ENCODE results near the gene ZNF511.

Gene ZNF511

DNA sequence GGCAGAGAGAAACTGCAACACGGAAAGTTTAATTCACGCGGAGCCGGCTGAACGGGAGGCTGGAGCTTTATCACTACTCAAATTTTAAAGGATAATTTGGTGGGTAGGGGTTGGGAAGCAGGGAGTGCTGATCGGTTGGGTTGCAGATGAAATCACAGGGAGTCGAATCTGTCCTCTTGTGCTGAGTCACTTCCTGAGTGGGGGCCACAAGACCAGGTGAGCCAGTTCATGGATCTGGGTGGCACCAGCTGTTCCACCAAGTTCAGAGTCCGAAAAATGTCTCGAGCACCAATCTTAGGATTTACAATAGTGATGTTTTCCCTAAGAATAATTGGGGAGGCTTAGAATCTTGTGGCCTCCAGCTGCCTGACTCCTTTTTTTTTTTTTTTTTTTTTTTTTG, 34.8 kb downstream of the ZNF511 start:
- no peak overlapping the region for H3K4me3 ChIP-seq (ENCODE audit: low read length)
- no peak overlapping the region for H4K8ac ChIP-seq (ENCODE audit: low read depth, low read length)
- H3K4ac ChIP-seq (ENCODE audit: low read depth, low read length), result no peak overlapping the region
- no peak overlapping the region for H2AK5ac ChIP-seq (ENCODE audit: low read length)
- H3K4me2 ChIP-seq (ENCODE audit: low read length), result no peak overlapping the region
- H3K23ac ChIP-seq (ENCODE audit: low read length), result no peak overlapping the region
- H2BK5ac ChIP-seq (ENCODE audit: low read length), result no peak overlapping the region
- H3K27ac ChIP-seq (ENCODE audit: low read depth, low read length), result no peak overlapping the region
- H2BK15ac ChIP-seq (replicated peaks; ENCODE audit: low read depth), result no peak overlapping the region
- H2BK120ac ChIP-seq (ENCODE audit: low read depth, low read length), result no peak overlapping the region
- no peak for DNase-seq
- no CpG with 5 or more reads among the region's 9 CpGs for WGBS (ENCODE audit: extremely low coverage, insufficient coverage, low lambda C conversion rate)
- H3K36me3 ChIP-seq (ENCODE audit: control insufficient read depth, insufficient read depth, low read length), result no peaks in the 10 kb centered on the region
- no peak overlapping the region for H3K56ac ChIP-seq (ENCODE audit: low read length)
- H3K9ac ChIP-seq (ENCODE audit: low read length), result no peak overlapping the region
- no peaks in the 10 kb centered on the region for H3K79me1 ChIP-seq (ENCODE audit: low read length)
- H3K18ac ChIP-seq (ENCODE audit: low read length), result no peak overlapping the region
- no peak overlapping the region for H4K5ac ChIP-seq (ENCODE audit: low read length)
- no peaks in the 10 kb centered on the region for H3K27me3 ChIP-seq (ENCODE audit: insufficient read depth, low read length, poor library complexity)
- H3K79me2 ChIP-seq (ENCODE audit: control insufficient read depth, insufficient read depth, low read length), result no peaks in the 10 kb centered on the region
- H3K4me1 ChIP-seq (ENCODE audit: control insufficient read depth, low read depth, low read length), result no peaks in the 10 kb centered on the region

DNA sequence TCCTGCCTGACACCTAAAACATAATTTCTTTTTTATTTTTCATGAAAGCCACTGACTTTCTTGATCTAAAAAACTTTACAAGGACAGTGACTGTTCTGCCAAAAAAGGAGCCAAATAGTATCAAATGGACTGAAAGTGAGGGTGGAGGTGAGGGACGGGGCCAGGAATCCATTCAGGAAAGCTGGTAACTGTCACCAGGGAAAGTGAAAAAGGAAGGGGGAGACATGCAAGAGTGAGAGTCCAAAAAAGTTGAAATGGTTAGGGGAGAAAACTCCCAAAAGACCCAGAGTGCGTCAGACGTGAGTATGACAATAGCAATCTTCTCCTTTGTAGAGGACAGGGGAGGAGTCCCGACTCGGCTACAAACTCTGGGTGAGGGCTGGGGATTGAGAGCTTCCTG, 35.5 kb downstream of the ZNF511 start:
- Histone ChIP-seq H2AK5ac (ENCODE audit: low read length) (no peak overlapping the region), H3K79me1 (ENCODE audit: low read length) (no peaks in the 10 kb centered on the region), H3K23ac (ENCODE audit: low read length) (no peak overlapping the region), H4K5ac (ENCODE audit: low read length) (no peak overlapping the region), H2BK15ac (replicated peaks; ENCODE audit: low read depth) (no peak overlapping the region), H3K27me3 (ENCODE audit: insufficient read depth, low read length, poor library complexity) (no peaks in the 10 kb centered on the region), H3K18ac (ENCODE audit: low read length) (no peak overlapping the region), H3K56ac (ENCODE audit: low read length) (no peak overlapping the region), H3K4me2 (ENCODE audit: low read length) (no peak overlapping the region), H2BK120ac (ENCODE audit: low read depth, low read length) (no peak overlapping the region), H3K4me3 (ENCODE audit: low read length) (no peak overlapping the region), H2BK5ac (ENCODE audit: low read length) (no peak overlapping the region), H3K4ac (ENCODE audit: low read depth, low read length) (no peak overlapping the region), H3K79me2 (ENCODE audit: control insufficient read depth, insufficient read depth, low read length) (no peaks in the 10 kb centered on the region), H3K4me1 (ENCODE audit: control insufficient read depth, low read depth, low read length) (no peaks in the 10 kb centered on the region), H3K36me3 (ENCODE audit: control insufficient read depth, insufficient read depth, low read length) (no peaks in the 10 kb centered on the region), H3K27ac (ENCODE audit: low read depth, low read length) (no peak overlapping the region), H4K8ac (ENCODE audit: low read depth, low read length) (no peak overlapping the region), H3K9ac (ENCODE audit: low read length) (no peak overlapping the region)
- no peak for DNase-seq
- WGBS (ENCODE audit: extremely low coverage, insufficient coverage, low lambda C conversion rate), result no CpG with 5 or more reads among the region's 5 CpGs

DNA sequence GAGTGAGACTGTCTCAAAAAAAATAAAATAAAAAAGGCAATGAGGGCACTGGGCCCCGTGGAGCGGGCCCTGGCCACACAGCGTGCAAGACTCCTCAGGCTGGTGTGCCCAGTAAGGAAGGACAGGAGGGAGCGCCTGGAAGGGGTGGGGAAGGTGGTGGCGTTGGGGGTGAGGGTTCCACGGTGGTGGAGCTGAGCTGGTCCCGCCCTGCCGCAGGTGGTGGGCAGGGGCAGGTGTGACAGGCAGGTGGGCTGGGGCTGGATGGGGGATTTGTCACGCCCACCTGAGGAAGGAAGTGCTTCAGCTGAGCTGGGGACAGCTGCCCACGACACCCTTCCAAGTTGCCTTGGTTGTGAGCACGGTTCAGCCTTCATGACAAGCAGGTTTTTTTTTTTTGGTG, 37.7 kb downstream of the ZNF511 start:
- Histone ChIP-seq H3K56ac (ENCODE audit: low read length) (no peak overlapping the region), H3K4me2 (ENCODE audit: low read length) (no peak overlapping the region), H3K27ac (ENCODE audit: low read depth, low read length) (no peak overlapping the region), H3K79me1 (ENCODE audit: low read length) (no peaks in the 10 kb centered on the region), H3K23ac (ENCODE audit: low read length) (no peak overlapping the region), H2AK5ac (ENCODE audit: low read length) (no peak overlapping the region), H4K5ac (ENCODE audit: low read length) (no peak overlapping the region), H3K18ac (ENCODE audit: low read length) (no peak overlapping the region), H2BK15ac (replicated peaks; ENCODE audit: low read depth) (no peak overlapping the region), H2BK120ac (ENCODE audit: low read depth, low read length) (no peak overlapping the region), H3K4me3 (ENCODE audit: low read length) (no peak overlapping the region), H3K4ac (ENCODE audit: low read depth, low read length) (no peak overlapping the region), H4K8ac (ENCODE audit: low read depth, low read length) (no peak overlapping the region), H2BK5ac (ENCODE audit: low read length) (no peak overlapping the region), H3K4me1 (ENCODE audit: control insufficient read depth, low read depth, low read length) (no peaks in the 10 kb centered on the region), H3K36me3 (ENCODE audit: control insufficient read depth, insufficient read depth, low read length) (no peaks in the 10 kb centered on the region), H3K79me2 (ENCODE audit: control insufficient read depth, insufficient read depth, low read length) (no peaks in the 10 kb centered on the region), H3K27me3 (ENCODE audit: insufficient read depth, low read length, poor library complexity) (no peaks in the 10 kb centered on the region), H3K9ac (ENCODE audit: low read length) (no peak overlapping the region)
- no CpG with 5 or more reads among the region's 11 CpGs for WGBS (ENCODE audit: extremely low coverage, insufficient coverage, low lambda C conversion rate)
- DNase-seq, result no peak

DNA sequence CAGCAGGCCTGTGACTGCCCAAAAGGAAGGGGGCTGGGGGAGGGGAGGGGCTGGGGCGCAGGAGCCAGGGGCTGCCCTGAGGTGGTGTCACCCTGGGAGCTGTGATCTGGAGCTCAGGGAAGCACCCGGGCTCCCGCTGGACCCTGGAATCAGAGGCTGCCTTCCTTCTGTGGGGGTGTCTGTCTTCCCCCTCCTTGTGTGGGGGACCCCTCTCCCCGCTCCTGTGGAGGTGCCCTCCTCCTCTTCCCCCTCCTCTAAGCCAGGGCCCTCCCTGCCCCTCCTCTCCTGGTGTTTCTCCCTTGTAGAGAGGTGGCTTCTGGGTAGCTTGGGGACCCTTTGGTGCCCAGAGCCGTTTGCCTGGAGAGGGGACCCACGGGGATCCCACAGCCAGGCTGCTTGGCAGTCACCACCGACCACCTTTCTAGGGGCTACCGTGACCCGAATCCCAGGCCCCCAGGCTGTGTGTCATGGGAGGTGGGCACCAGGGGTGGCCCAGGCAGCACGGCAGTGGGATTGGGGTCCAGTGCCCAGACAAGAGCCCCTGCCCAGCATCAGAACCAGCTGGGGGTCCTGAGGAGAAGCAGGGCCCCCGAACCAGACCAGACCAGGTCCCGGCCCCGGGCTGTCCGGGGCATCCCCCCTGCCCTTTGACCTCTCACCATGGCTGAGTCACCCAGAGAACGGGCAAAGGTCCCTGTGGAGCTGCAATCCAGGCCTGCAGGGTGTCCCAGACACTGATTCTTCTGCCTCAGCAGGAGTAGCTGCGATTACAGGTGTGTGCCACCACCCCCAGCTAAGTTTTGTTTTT, 39.2 kb downstream of the ZNF511 start:
- H3K79me2 ChIP-seq (ENCODE audit: control insufficient read depth, insufficient read depth, low read length), result no peaks in the 10 kb centered on the region
- no peak overlapping the region for H3K18ac ChIP-seq (ENCODE audit: low read length)
- no peak overlapping the region for H3K4ac ChIP-seq (ENCODE audit: low read depth, low read length)
- H3K79me1 ChIP-seq (ENCODE audit: low read length), result no peaks in the 10 kb centered on the region
- H3K56ac ChIP-seq (ENCODE audit: low read length), result no peak overlapping the region
- H3K27ac ChIP-seq (ENCODE audit: low read depth, low read length), result no peak overlapping the region
- no peak overlapping the region for H4K5ac ChIP-seq (ENCODE audit: low read length)
- no peak for DNase-seq
- H3K4me3 ChIP-seq (ENCODE audit: low read length), result no peak overlapping the region
- no peak overlapping the region for H3K23ac ChIP-seq (ENCODE audit: low read length)
- no peak overlapping the region for H3K4me2 ChIP-seq (ENCODE audit: low read length)
- H4K8ac ChIP-seq (ENCODE audit: low read depth, low read length), result no peak overlapping the region
- H3K9ac ChIP-seq (ENCODE audit: low read length), result no peak overlapping the region
- no peak overlapping the region for H2AK5ac ChIP-seq (ENCODE audit: low read length)
- H3K4me1 ChIP-seq (ENCODE audit: control insufficient read depth, low read depth, low read length), result no peaks in the 10 kb centered on the region
- no peak overlapping the region for H2BK15ac ChIP-seq (replicated peaks; ENCODE audit: low read depth)
- no peaks in the 10 kb centered on the region for H3K27me3 ChIP-seq (ENCODE audit: insufficient read depth, low read length, poor library complexity)
- WGBS (ENCODE audit: extremely low coverage, insufficient coverage, low lambda C conversion rate), result no CpG with 5 or more reads among the region's 16 CpGs
- no peaks in the 10 kb centered on the region for H3K36me3 ChIP-seq (ENCODE audit: control insufficient read depth, insufficient read depth, low read length)
- H2BK5ac ChIP-seq (ENCODE audit: low read length), result no peak overlapping the region
- H2BK120ac ChIP-seq (ENCODE audit: low read depth, low read length), result no peak overlapping the region

DNA sequence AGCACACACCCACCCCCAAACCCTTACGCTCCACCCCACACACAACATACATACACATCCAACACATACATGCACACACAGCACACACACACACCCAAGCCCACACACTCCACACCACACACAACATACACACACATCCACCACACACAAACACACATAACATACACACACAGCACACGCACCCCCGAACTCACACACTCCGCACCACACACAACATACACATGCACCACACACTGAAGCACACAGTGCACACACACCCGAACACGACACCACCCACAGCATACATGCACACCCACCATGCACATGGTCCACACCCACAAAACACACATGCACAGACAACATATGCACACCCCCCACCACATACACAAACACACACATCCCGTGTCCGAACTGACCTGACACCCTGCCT, 40.5 kb downstream of the ZNF511 start:
- Histone ChIP-seq H3K4me1 (ENCODE audit: control insufficient read depth, low read depth, low read length) (no peaks in the 10 kb centered on the region), H3K79me2 (ENCODE audit: control insufficient read depth, insufficient read depth, low read length) (no peaks in the 10 kb centered on the region), H4K8ac (ENCODE audit: low read depth, low read length) (no peak overlapping the region), H3K36me3 (ENCODE audit: control insufficient read depth, insufficient read depth, low read length) (no peaks in the 10 kb centered on the region), H3K4ac (ENCODE audit: low read depth, low read length) (no peak overlapping the region), H3K4me2 (ENCODE audit: low read length) (no peak overlapping the region), H2BK5ac (ENCODE audit: low read length) (no peak overlapping the region), H4K5ac (ENCODE audit: low read length) (no peak overlapping the region), H3K23ac (ENCODE audit: low read length) (no peak overlapping the region), H3K9ac (ENCODE audit: low read length) (no peak overlapping the region), H3K4me3 (ENCODE audit: low read length) (no peak overlapping the region), H3K79me1 (ENCODE audit: low read length) (no peaks in the 10 kb centered on the region), H3K56ac (ENCODE audit: low read length) (no peak overlapping the region), H2AK5ac (ENCODE audit: low read length) (no peak overlapping the region), H3K27ac (ENCODE audit: low read depth, low read length) (no peak overlapping the region), H3K27me3 (ENCODE audit: insufficient read depth, low read length, poor library complexity) (no peaks in the 10 kb centered on the region), H2BK15ac (replicated peaks; ENCODE audit: low read depth) (no peak overlapping the region), H2BK120ac (ENCODE audit: low read depth, low read length) (no peak overlapping the region), H3K18ac (ENCODE audit: low read length) (no peak overlapping the region)
- DNase-seq, result no peak
- WGBS (ENCODE audit: extremely low coverage, insufficient coverage, low lambda C conversion rate), result 100% methylated on average over 2 of the region's 8 CpGs

DNA sequence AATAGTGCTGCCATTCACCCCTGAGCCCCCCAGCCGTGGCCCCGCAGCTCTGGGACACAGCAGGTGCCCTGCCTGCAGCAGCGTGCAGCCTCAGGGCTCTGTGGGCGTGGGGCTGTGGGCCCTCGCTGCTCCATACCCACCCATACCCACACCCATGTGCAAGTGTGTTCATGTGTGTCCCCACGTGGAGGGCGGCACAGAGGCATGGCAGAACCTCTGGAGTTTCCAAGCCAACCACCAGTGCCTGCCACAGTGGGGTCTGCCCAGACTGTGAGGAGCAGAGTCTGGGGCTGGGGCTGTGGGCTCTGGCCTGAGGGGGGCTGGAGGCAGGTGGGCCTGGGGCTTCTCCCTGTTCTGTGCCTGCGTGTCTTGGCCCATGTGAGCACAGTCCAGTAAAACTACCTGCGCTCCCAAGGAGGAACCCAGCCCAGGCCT, 40.9 kb downstream of the ZNF511 start:
- Histone ChIP-seq H3K18ac (ENCODE audit: low read length) (no peak overlapping the region), H2BK5ac (ENCODE audit: low read length) (no peak overlapping the region), H3K9ac (ENCODE audit: low read length) (no peak overlapping the region), H2AK5ac (ENCODE audit: low read length) (no peak overlapping the region), H3K27me3 (ENCODE audit: insufficient read depth, low read length, poor library complexity) (no peaks in the 10 kb centered on the region), H4K5ac (ENCODE audit: low read length) (no peak overlapping the region), H4K8ac (ENCODE audit: low read depth, low read length) (no peak overlapping the region), H3K36me3 (ENCODE audit: control insufficient read depth, insufficient read depth, low read length) (no peaks in the 10 kb centered on the region), H3K4me1 (ENCODE audit: control insufficient read depth, low read depth, low read length) (no peaks in the 10 kb centered on the region), H3K4ac (ENCODE audit: low read depth, low read length) (no peak overlapping the region), H2BK120ac (ENCODE audit: low read depth, low read length) (no peak overlapping the region), H3K56ac (ENCODE audit: low read length) (no peak overlapping the region), H3K79me2 (ENCODE audit: control insufficient read depth, insufficient read depth, low read length) (no peaks in the 10 kb centered on the region), H3K79me1 (ENCODE audit: low read length) (no peaks in the 10 kb centered on the region), H2BK15ac (replicated peaks; ENCODE audit: low read depth) (no peak overlapping the region), H3K27ac (ENCODE audit: low read depth, low read length) (no peak overlapping the region), H3K4me3 (ENCODE audit: low read length) (no peak overlapping the region), H3K23ac (ENCODE audit: low read length) (no peak overlapping the region), H3K4me2 (ENCODE audit: low read length) (no peak overlapping the region)
- DNase-seq, result no peak
- no CpG with 5 or more reads among the region's 9 CpGs for WGBS (ENCODE audit: extremely low coverage, insufficient coverage, low lambda C conversion rate)
